Measurements from ENCODE around the gene MCRIP2. TPM values are rescaled to one million over a fixed set of nuclear protein-coding genes. Genes with fewer than 3 reads are reported as not detected.

MCRIP2 gene
- total RNA-seq, 2 donors from 2014 or later: 12.2 to 42.2 TPM

GRCh38 chr16:630815-631405, 10.7 kb upstream of the MCRIP2 start, which contains the start of gene WFIKKN1:
Gene WFIKKN1 (plus strand): TSS chr16:630985. CDS start chr16:631254, 269 bp downstream.
- TF ChIP-seq CTCF (IDR thresholded peaks at IDR 0.05): no peak
- no peaks in the 10 kb centered on the region for H3K9me3 ChIP-seq
- H3K4me1 ChIP-seq (ENCODE audit: control insufficient read depth in 1 of 2, low read depth in 2 of 2): peaks cover 11 to 21% of the 10 kb centered on the region in 2 donors
- no peak for DNase-seq (ENCODE audit: low spot score)
- H3K27me3 ChIP-seq (replicated peaks; ENCODE audit: insufficient read depth): no peaks in the 10 kb centered on the region
- H3K27ac ChIP-seq: no peak within 1 kb of the TSS
- no peak within 1 kb of the TSS for H3K4me3 ChIP-seq
- no peak for ATAC-seq (ENCODE audit: insufficient number of reproducible peaks, low FRiP score, low read depth)
- H3K36me3 ChIP-seq: peaks cover 13% of the 10 kb centered on the region

GRCh38 chr16:631808-632358, 9.7 kb upstream of the MCRIP2 start:
- H3K9me3 ChIP-seq: no peaks in the 10 kb centered on the region
- H3K27me3 ChIP-seq (replicated peaks; ENCODE audit: insufficient read depth): no peaks in the 10 kb centered on the region
- H3K36me3 ChIP-seq: peaks cover 11% of the 10 kb centered on the region
- H3K4me3 ChIP-seq: no peak overlapping the region
- DNase-seq (ENCODE audit: low spot score) (no peak), ATAC-seq (ENCODE audit: insufficient number of reproducible peaks, low FRiP score, low read depth) (no peak)
- H3K4me1 ChIP-seq (ENCODE audit: control insufficient read depth in 1 of 2, low read depth in 2 of 2): peaks cover 11 to 21% of the 10 kb centered on the region in 2 donors
- no peak overlapping the region for H3K27ac ChIP-seq
- no peak for TF ChIP-seq CTCF (IDR thresholded peaks at IDR 0.05)

DNA sequence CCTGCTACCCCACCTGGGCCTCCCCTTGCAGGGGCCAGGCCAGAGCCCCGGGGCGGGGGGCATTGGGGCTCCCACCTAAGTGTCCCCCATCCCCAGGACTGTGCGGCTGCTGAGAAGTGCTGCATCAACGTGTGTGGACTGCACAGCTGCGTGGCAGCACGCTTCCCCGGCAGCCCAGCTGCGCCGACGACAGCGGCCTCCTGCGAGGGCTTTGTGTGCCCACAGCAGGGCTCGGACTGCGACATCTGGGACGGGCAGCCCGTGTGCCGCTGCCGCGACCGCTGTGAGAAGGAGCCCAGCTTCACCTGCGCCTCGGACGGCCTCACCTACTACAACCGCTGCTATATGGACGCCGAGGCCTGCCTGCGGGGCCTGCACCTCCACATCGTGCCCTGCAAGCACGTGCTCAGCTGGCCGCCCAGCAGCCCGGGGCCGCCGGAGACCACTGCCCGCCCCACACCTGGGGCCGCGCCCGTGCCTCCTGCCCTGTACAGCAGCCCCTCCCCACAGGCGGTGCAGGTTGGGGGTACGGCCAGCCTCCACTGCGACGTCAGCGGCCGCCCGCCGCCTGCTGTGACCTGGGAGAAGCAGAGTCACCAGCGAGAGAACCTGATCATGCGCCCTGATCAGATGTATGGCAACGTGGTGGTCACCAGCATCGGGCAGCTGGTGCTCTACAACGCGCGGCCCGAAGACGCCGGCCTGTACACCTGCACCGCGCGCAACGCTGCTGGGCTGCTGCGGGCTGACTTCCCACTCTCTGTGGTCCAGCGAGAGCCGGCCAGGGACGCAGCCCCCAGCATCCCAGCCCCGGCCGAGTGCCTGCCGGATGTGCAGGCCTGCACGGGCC, 8.9 kb upstream of the MCRIP2 start:
- H3K4me1 ChIP-seq (ENCODE audit: control insufficient read depth in 1 of 2, low read depth in 2 of 2): peaks cover 11 to 27% of the 10 kb centered on the region in 2 donors
- H3K27me3 ChIP-seq (replicated peaks; ENCODE audit: insufficient read depth): no peaks in the 10 kb centered on the region
- ATAC-seq (ENCODE audit: insufficient number of reproducible peaks, low FRiP score, low read depth) (no peak), DNase-seq (ENCODE audit: low spot score) (no peak)
- peaks cover 5% of the 10 kb centered on the region for H3K36me3 ChIP-seq
- no peaks in the 10 kb centered on the region for H3K9me3 ChIP-seq
- TF ChIP-seq CTCF (IDR thresholded peaks at IDR 0.05): no peak
- no peak overlapping the region for H3K4me3 ChIP-seq
- no peak overlapping the region for H3K27ac ChIP-seq

DNA sequence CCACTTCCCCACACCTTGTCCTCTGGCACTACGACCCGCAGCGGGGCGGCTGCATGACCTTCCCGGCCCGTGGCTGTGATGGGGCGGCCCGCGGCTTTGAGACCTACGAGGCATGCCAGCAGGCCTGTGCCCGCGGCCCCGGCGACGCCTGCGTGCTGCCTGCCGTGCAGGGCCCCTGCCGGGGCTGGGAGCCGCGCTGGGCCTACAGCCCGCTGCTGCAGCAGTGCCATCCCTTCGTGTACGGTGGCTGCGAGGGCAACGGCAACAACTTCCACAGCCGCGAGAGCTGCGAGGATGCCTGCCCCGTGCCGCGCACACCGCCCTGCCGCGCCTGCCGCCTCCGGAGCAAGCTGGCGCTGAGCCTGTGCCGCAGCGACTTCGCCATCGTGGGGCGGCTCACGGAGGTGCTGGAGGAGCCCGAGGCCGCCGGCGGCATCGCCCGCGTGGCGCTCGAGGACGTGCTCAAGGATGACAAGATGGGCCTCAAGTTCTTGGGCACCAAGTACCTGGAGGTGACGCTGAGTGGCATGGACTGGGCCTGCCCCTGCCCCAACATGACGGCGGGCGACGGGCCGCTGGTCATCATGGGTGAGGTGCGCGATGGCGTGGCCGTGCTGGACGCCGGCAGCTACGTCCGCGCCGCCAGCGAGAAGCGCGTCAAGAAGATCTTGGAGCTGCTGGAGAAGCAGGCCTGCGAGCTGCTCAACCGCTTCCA, 8.1 kb upstream of the MCRIP2 start:
- DNase-seq (ENCODE audit: low spot score): no peak
- TF ChIP-seq CTCF (IDR thresholded peaks at IDR 0.05): no peak
- H3K4me1 ChIP-seq (ENCODE audit: control insufficient read depth in 1 of 2, low read depth in 2 of 2): peaks cover 11 to 32% of the 10 kb centered on the region in 2 donors
- no peaks in the 10 kb centered on the region for H3K9me3 ChIP-seq
- no peak for ATAC-seq (ENCODE audit: insufficient number of reproducible peaks, low FRiP score, low read depth)
- no peak overlapping the region for H3K27ac ChIP-seq
- H3K4me3 ChIP-seq: no peak overlapping the region
- H3K36me3 ChIP-seq: no peaks in the 10 kb centered on the region
- H3K27me3 ChIP-seq (replicated peaks; ENCODE audit: insufficient read depth): no peaks in the 10 kb centered on the region

Data from thoracic aorta (tissue), 2 donors.